ENCODE results near the gene FGD3.
A peak's percentile ranks its signal among the peaks of the same experiment; 100 is the strongest.

The FGD3 gene

GRCh38 chr9:93057703-93058354 is 110.5 kb downstream of the FGD3 start:
- DNase-seq, result no peak

- no peak for DNase-seq
Measured at GRCh38 chr9:93058355-93059010, 111.2 kb downstream of the FGD3 start, which contains the start of gene SUSD3. TSS of gene SUSD3 (plus strand) at chr9:93058701. CDS start at chr9:93058743, 42 bp downstream.

DNA sequence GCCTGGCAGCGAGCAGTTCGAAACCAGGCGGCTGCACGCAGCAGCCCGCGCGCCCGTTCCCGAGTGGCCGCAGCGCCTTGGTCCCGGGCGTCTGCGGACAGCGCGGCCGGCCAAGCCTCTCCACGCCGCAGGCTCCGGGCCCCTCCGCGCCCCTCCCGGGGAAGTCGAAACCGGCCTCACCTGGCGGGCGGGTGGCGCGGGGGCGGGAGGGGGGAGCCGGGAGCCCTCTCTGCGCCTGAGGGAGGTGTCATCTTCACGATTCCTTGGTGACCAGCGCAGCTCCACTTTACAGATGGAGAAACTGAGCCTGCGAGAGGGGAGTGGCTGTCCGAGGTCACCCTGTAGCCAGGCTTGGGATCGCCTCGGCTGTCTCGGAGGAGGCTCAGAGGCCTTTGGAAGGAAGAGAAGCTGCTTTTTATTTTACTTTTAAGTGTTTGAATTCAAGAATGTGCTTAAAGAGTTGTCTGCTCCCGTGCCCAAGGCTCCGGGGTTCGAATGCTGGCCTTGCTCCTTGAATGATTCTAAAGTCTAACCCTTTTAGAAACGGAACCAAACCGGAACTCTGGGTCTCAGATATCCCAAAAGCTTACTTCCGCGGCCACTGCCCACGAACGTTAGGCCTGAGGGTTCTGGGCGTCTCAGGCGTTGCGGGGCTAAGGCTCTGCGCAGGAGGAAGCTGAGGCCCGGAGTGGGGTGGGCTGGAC is 111.8 kb downstream of the FGD3 start:
- no peak for DNase-seq

DNA sequence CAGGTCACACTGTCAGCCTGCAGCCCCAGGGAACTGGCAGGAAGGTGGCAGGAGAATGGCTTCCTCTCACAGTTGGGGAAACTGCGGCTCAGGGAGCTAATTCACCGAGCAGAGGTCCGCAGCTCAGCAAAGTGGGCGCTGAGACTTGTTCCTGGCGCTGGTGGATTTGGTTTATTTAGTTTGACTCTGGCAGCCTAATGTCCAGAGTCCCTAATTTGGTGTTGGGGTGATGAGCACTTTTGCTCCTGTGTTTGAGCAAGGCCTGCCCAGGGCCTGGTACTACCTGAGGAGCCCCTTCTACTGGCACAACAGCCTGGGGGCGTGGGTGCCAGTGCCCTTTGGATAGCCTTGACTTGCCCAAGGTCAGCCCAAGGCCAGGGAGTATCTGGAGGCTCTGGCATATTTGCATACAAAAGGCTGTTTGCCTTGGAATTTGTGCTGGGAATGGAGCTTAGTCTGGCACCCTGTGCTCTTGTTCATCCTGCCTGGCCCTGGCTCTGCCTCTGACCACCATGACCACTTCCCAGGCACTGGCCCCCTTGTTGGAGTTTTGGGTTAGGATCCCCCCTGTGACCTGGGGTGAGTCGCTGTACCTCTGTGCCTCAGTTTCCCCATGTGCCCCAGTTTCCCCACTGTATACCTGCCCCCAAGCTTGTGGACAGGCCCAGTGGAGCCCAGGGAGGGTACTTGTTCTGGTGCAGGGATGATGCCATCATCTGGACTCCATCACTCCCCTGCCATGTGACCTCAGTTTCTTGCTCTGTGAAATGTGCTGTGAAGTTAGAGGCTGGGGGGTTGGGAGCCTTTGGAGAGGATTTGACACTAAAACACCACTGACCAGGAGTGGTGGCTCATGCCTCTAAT is 112.6 kb downstream of the FGD3 start:
- DNase-seq, result no peak

DNA sequence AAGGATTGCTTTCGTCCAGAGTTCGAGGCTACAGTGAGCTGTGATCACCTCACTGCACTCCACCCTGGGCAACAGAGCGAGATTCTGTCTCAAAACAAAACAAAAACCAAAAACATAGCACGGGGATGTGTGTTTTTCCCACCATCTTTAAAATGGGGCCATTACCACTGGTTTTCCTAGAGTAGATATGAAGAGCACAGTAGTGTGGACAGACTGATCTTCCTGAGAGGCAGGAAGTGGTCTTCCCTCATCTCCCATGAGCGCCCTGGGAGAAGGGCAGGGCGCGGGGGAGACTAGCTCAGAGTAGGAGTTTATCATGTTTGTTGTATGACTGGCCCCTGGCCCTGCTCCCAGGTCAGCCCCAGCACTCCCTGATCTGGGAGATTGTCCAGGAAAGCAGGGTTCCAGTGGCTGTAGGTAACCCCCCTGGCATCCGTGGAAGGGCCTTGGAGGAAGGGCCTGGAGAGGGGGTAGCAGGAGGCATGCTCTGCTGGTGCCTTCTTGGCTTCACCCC is 113.5 kb downstream of the FGD3 start:
- peak; percentile 37 for DNase-seq

- DNase-seq, result no peak
Measured at GRCh38 chr9:93061260-93061751, 114.0 kb downstream of the FGD3 start.

GRCh38 chr9:93061791-93062763 is 114.8 kb downstream of the FGD3 start:
- no peak for DNase-seq

GRCh38 chr9:93064392-93065134 is 117.2 kb downstream of the FGD3 start:
- DNase-seq, result no peak

DNA sequence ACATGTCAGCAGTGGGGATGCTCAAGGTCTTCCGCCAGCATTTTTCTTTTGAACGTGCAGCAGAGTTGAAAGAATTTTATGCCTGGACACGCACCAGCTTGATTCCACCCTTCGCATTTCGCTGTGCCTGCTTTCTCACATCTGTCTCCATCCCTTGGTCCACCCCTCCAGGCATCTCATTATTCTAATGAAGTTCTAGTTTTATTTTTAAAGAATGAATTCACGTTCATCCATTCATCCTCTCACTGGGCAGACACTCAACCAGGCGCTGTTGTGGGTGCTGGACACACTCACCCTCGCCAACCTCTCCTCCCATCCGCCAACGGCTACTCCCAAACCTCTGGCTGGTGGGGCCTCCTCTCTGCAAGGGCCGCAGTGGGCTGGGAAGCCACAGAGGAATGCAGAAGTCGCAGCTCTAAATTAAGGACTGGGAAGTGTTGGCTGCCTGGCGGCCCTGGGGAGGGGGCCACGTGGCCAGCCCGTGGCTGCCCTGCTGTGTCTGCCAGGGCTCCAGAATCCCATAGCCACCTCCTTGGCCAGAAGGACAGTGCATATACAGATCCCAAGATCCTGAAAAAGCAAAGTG is 117.9 kb downstream of the FGD3 start:
- no peak for DNase-seq

- no peak for DNase-seq
Measured at GRCh38 chr9:93066978-93067603, 119.8 kb downstream of the FGD3 start.

- no peak for DNase-seq
Measured at GRCh38 chr9:93068956-93069355, 121.6 kb downstream of the FGD3 start.

DNA sequence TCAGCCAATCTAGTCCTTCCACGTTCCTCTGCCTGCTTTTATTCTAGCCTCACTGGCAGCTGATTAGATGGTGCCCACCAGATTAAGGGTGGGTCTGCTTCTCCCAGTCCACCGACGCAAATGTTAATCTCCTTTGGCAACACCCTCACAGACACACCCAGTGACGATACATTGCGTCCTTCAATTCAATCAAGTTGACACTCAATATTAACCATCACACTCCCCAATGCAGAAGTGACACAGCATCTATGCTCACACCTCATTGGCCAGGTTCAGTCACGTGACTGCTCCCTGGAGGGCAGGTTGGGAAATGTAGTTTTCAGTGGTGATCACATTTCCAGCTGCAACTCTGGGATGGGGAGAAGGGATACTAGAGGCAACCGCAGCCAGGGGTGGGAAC is 124.1 kb downstream of the FGD3 start:
- DNase-seq, result no peak

GRCh38 chr9:93072383-93072795 is 125.1 kb downstream of the FGD3 start:
- no peak for DNase-seq

DNA sequence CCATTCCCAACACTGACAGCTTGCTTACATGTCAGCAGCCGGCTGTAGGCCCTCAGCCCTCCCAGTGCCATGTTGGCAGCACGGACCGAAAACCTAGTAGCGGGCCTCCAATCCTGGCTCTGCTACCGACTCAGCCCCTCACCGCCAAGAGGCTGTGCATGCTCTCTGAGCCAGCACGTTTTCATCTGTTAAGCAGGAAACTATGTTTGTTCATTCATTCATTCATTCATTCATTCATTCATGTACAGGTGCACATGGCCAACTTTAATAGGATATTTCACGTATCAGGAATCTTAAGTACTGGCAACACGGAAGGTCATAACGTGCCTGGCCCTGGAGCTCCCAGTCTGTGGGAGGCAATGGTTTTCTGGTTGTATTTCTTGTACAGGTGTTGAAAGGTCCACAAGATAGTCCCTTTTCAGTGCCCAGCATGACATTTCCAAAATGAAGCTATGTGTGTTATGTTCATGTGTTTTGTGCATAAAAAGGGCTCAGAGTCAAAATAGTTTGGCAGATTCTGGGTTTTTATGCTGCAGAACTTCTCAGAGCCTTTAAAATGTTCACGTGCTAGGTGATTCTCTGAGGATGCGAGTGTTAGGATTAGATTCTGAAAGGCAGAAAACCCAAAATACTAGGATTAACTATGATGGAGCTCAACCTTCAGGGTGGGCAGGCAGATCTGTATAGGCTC is 128.9 kb downstream of the FGD3 start:
- no peak for DNase-seq

DNA sequence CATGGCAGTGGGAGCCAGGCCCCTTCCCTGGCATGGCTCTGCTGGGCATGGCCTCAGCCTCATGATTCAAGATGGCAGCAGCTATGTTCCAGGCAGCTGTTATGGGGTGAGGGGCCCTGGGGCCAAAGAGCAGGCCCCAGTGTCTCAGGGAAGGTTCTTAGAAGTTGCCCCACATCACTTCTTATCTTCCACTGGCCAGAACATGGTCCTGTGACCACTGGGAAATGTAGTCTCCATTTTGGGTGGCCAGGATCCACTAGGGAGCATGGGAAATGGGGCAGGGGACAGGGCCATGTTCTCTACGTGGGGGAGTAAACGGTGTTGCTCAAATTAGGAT is 129.4 kb downstream of the FGD3 start:
- no peak for DNase-seq

DNA sequence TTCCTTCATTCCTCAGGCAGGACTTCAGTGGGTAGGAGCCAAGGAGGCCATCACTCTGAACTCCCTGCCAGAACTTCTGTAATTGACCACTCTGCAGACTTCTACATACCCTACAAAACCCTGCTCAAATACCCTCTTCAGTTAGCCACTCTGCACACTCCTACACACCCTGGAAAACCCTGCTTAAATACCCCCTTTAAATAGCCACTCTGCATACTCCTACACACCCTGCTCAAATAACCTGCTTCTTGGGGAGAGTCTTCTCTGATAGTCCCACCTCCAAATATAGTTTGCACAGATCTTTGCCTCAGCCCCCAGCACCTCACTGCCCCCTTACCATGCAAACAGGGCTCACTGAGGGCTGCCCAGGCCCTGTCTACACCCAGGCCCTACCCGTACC is 130.0 kb downstream of the FGD3 start:
- no peak for DNase-seq

DNA sequence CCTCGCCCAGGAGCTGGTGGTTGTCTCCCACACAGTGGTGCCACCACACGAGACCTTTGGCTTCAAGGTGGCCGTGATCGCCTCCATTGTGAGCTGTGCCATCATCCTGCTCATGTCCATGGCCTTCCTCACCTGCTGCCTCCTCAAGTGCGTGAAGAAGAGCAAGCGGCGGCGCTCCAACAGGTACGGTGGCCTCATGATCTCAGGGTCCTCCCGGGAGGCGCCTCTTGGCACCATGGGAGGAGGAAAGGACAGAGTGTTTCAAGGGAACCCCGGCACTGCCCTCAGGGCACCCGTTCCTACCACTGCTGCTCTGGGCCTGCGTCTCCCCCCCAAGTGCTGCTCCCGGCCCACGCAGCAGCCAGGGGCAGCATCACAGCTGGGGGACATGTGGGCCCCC is 130.5 kb downstream of the FGD3 start:
- DNase-seq, result no peak

GRCh38 chr9:93079371-93079770 is 132.0 kb downstream of the FGD3 start:
- no peak for DNase-seq

DNA sequence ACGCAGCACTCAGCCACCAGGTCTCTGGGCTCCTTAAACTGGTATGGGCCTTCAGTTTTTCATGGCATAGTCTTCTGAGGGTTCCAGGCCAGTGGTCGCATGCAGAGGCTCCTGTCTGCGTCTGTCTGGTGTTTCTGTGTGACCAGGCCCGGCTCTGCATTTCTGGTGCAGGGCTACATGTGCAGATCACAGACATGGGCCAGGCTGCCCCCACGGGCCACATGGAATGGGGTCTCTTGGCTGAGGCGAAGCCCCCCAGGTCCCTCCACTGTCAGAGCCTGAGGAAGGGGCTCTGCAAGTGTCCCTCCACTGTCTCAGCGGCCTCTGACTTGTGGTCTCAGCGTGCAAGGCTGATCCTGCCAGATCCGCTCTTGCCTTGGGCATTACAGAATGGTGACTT is 133.1 kb downstream of the FGD3 start:
- no peak for DNase-seq

Measured in fibroblast of skin of back (primary cell).